ENCODE measurements around the gene CMTM7.

Gene CMTM7

GRCh38 chr3:32492684-32493436 lies 101.2 kb downstream of the CMTM7 start:
- DNase-seq (ENCODE audit: low read depth): no peak

- DNase-seq (ENCODE audit: low read depth): no peak
Observed at GRCh38 chr3:32493437-32494414, 102.1 kb downstream of the CMTM7 start.

GRCh38 chr3:32495085-32495484 lies 103.4 kb downstream of the CMTM7 start:
- no peak for DNase-seq (ENCODE audit: low read depth)

DNA sequence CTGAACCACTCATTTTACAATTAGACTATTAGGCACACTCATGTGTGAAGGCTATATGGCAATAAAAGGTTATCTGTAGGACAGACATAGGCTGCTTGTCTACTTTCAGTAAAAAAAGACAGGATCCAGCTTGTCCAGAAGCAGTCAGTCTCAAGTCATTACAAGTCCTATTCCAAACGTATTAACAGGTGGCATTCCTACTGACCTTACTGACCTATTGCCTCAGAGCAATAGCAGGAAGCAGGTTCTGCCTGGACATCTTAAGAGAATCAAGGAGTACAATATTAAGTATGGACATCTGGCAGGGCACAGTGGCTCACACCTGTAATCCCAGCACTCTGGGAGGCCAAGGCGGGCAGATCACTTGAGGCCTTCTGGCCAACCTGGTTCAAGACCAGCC lies 104.0 kb downstream of the CMTM7 start:
- DNase-seq (ENCODE audit: low read depth): no peak

GRCh38 chr3:32498252-32498651 lies 106.6 kb downstream of the CMTM7 start:
- DNase-seq (ENCODE audit: low read depth): no peak

DNA sequence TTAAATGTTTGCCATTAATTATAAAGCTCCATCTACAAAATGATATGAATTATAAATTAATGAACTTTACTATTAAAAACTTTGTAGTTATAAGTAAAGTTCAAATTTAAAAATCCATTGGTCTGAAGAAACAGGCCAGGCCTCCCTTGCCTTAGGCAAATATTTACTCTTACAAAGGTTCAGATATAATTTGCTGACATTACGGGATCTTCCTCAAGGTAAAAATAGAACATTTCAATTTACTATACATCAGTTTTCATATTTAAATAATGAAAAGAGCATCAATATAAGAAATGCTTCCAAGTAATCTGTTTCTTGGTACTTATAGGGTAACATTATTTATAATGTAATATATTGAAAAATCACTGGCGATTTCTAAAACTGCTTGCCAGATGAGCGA lies 107.3 kb downstream of the CMTM7 start:
- DNase-seq (ENCODE audit: low read depth): no peak

- no peak for DNase-seq (ENCODE audit: low read depth)
Observed at GRCh38 chr3:32499585-32499984, 107.9 kb downstream of the CMTM7 start.

- no peak for DNase-seq (ENCODE audit: low read depth)
Observed at GRCh38 chr3:32500231-32500630, 108.6 kb downstream of the CMTM7 start.

DNA sequence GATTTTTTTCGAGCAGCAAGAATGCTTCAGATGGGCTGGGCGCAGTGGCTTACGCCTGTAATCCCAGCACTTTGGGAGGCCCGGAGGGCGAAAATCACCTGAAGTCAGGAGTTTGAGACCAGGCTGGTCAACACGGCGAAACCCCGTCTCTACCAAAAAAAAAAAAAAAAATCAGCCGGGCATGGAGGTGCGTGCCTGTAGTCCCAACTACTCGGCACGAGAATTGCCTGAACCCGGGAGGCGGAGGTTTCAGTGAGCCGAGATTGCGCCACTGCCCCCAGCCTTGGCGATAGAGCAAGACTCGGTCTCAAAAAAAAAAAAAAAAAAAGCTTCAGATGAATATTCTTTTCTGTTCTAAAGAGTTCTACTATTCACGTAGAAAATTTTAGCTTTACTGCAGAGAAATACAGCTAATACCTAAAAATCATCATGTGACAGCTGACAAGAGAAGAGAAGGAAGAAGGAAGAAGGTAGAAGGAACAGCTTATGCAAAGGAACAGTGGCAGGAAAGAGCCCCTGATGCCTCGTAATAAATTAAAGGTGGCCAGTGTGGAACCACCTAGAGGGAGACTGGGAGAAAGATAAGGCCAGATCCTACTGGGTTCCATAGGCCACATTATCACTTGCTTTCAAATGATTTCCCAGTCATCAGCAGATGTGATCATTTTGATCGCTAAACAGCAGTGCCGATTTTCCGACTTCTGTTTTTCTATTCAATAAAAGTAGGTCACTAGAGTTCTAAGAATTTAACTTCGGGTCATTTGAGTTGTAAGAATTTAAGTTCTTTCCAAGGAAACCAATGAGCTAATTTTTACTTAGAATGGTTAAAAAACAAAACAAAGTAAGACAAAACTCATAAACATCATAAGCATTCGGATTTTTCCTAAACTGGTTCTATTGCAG lies 109.5 kb downstream of the CMTM7 start:
- no peak for DNase-seq (ENCODE audit: low read depth)

DNA sequence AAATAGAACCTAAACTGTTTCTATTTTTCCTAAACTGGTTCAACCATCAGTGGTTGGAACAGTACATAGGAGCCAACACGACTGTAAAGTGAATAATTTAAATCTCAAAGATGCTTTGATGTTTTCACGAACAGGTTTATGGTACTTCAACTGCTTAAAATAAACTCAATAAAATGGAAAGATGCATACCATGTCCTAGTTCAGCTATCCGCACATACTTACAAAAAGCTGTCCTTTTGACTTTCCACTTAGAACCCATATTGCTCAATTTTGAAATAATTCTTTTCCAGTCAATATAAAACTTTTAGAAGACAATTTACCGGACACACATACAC lies 110.1 kb downstream of the CMTM7 start:
- no peak for DNase-seq (ENCODE audit: low read depth)

DNA sequence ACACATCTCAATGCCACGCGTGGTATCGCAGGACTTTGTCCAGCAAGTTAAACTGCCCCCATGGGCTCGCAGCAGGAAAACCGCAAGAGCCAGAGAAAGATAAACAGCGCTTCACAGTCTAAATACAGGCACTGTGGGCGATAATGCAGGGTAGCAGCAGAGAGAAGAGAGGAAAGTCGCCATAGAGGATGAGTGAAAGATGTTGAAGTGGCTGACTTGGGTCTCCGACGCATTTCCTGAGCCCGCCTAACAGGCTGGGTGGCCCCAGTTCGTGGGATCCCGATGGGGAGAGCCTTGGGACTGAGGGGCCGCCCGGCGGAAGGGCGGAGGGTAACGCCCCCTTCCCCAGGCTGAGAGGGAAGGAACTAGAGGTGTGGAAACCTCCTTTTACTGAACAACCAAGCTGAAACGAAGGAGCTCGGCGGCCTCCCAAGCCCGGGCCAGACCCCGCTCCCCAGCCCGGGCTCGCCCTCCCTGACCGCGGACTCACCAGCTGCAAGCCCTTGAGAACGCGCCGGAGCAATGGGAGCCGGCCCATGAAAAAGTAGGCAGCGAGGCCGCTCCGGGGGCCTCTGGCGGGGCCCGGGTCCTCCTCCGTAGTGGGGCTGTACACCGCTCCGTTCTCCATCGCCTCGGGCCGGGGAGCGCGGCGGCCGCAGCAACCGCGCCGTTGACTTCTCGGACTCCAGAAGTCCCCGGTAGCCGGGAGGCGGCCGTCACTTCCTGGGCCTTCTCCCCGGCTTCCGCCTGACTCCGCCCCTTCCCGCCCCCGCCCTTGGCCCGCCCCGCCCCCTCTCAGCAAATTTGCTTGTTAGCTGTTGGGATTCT lies 110.7 kb downstream of the CMTM7 start, which contains the start of gene CMTM6:
Gene CMTM6 (minus strand): TSS at position 735 of the 828 bp plus-strand sequence. CDS start 107 bp downstream, at position 628.
- peak; percentile 52 for DNase-seq (ENCODE audit: low read depth)

DNA sequence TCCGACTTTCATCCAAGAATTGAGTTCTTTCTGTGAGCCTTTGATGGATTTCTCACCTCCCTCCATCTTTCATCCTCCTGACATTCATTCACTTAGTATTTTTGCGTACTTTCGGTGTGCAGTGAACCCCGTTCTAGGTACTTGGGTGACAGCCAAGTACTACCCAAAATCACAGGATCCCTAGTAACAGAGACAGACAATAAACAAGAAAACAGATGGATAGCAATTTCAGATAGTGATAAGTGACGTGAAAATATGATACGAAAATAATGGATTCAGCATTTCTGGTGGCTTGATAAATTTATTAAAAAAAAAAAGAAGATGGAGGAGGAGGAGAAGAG lies 111.3 kb downstream of the CMTM7 start:
- DNase-seq (ENCODE audit: low read depth): no peak

Data from stimulated activated CD4-positive, alpha-beta T cell treated with anti-CD3 and anti-CD28 coated beads, Interleukin-2, amount 100 ng/mL, for 4 hours (primary cell).